ENCODE results near the gene FAM13A. TPM values are rescaled to one million over a fixed set of nuclear protein-coding genes. Genes with fewer than 3 reads are reported as not detected.

Gene FAM13A
- polyA plus RNA-seq, 1 experiment: 9.5 TPM

GRCh38 chr4:89031272-89031671 is 25.7 kb downstream of the FAM13A start:
- no peak for TF ChIP-seq CTCF (IDR thresholded peaks at IDR 0.05; ENCODE audit: insufficient read depth, low read depth, low read length)
- POLR2A ChIA-PET: no interaction called here
- no peaks in the 10 kb centered on the region for H3K36me3 ChIP-seq (ENCODE audit: control insufficient read depth, insufficient read depth, low read length)
- no peak overlapping the region for H3K4me3 ChIP-seq (ENCODE audit: low read depth, low read length)
- no peaks in the 10 kb centered on the region for H3K27me3 ChIP-seq (ENCODE audit: control insufficient read depth, insufficient read depth, low read length)
- CTCF ChIA-PET: interaction anchor here (0.5 to 4.9 kb wide), 2 partner anchors 213 to 468 kb away, joined by 3 to 19 read pairs; no protein-coding TSS in a partner anchor
- DNase-seq (ENCODE audit: low read depth): no peak

- H3K36me3 ChIP-seq (ENCODE audit: control insufficient read depth, insufficient read depth, low read length): no peaks in the 10 kb centered on the region
- H3K4me3 ChIP-seq (ENCODE audit: low read depth, low read length): no peak overlapping the region
- CTCF ChIA-PET: interaction anchor here (1.2 to 4.9 kb wide), 2 partner anchors 211 to 504 kb away, joined by 3 to 19 read pairs; no protein-coding TSS in a partner anchor
- POLR2A ChIA-PET: no interaction called here
- TF ChIP-seq CTCF (IDR thresholded peaks at IDR 0.05; ENCODE audit: insufficient read depth, low read depth, low read length): no peak
- no peaks in the 10 kb centered on the region for H3K27me3 ChIP-seq (ENCODE audit: control insufficient read depth, insufficient read depth, low read length)
- no peak for DNase-seq (ENCODE audit: low read depth)
These were observed 27.4 kb downstream of the FAM13A start for GRCh38 chr4:89029591-89029990.

- Histone ChIP-seq H3K36me3 (ENCODE audit: control insufficient read depth, insufficient read depth, low read length) (no peaks in the 10 kb centered on the region), H3K4me3 (ENCODE audit: low read depth, low read length) (no peak overlapping the region), H3K27me3 (ENCODE audit: control insufficient read depth, insufficient read depth, low read length) (no peaks in the 10 kb centered on the region)
- TF ChIP-seq CTCF (IDR thresholded peaks at IDR 0.05; ENCODE audit: insufficient read depth, low read depth, low read length): no peak
- ChIA-PET CTCF (interaction anchor here (0.5 to 7.7 kb wide), 3 partner anchors 207 to 337 kb away, joined by 3 to 119 read pairs (median 6); no protein-coding TSS in a partner anchor), POLR2A (no interaction called here)
- DNase-seq (ENCODE audit: low read depth): no peak
These were observed 30.4 kb downstream of the FAM13A start for GRCh38 chr4:89026542-89026941.

GRCh38 chr4:89024051-89024675 is 32.8 kb downstream of the FAM13A start:
- Histone ChIP-seq H3K27me3 (ENCODE audit: control insufficient read depth, insufficient read depth, low read length) (no peaks in the 10 kb centered on the region), H3K36me3 (ENCODE audit: control insufficient read depth, insufficient read depth, low read length) (no peaks in the 10 kb centered on the region), H3K4me3 (ENCODE audit: low read depth, low read length) (no peak overlapping the region)
- DNase-seq (ENCODE audit: low read depth): peak; percentile 4
- ChIA-PET CTCF (interaction anchor here (0.6 to 7.7 kb wide), 26 partner anchors 9 to 499 kb away, joined by 3 to 119 read pairs (median 4); partner anchors contain the start of gene NAP1L5), POLR2A (no interaction called here)
- peak; percentile 64 for TF ChIP-seq CTCF (IDR thresholded peaks at IDR 0.05; ENCODE audit: insufficient read depth, low read depth, low read length)

- ChIA-PET POLR2A (no interaction called here), CTCF (interaction anchor here (0.6 to 7.7 kb wide), 24 partner anchors 9 to 498 kb away, joined by 3 to 119 read pairs (median 4); partner anchors contain the start of gene NAP1L5)
- H3K36me3 ChIP-seq (ENCODE audit: control insufficient read depth, insufficient read depth, low read length): 0 out of 2 replicates have a peak, but pooled peaks cover 1% of the 10 kb centered on the region
- H3K27me3 ChIP-seq (ENCODE audit: control insufficient read depth, insufficient read depth, low read length): no peaks in the 10 kb centered on the region
- H3K4me3 ChIP-seq (ENCODE audit: low read depth, low read length): no peak overlapping the region
- no peak for TF ChIP-seq CTCF (IDR thresholded peaks at IDR 0.05; ENCODE audit: insufficient read depth, low read depth, low read length)
- DNase-seq (ENCODE audit: low read depth): no peak
These were observed 33.8 kb downstream of the FAM13A start for GRCh38 chr4:89023140-89023539.

All from BJ (cell line).